Stimulated activated CD8-positive, alpha-beta memory T cell treated with anti-CD3 and anti-CD28 coated beads, Interleukin-15, amount 100 ng/mL, for 1 hour (primary cell): ENCODE results near the gene RECK.

Experiments
- DNase-seq: peaks from one replicate; pipeline ENCODE4 v3.0.0-alpha.2; 2020; ENCODE audit warnings: low read depth

Gene RECK

DNA sequence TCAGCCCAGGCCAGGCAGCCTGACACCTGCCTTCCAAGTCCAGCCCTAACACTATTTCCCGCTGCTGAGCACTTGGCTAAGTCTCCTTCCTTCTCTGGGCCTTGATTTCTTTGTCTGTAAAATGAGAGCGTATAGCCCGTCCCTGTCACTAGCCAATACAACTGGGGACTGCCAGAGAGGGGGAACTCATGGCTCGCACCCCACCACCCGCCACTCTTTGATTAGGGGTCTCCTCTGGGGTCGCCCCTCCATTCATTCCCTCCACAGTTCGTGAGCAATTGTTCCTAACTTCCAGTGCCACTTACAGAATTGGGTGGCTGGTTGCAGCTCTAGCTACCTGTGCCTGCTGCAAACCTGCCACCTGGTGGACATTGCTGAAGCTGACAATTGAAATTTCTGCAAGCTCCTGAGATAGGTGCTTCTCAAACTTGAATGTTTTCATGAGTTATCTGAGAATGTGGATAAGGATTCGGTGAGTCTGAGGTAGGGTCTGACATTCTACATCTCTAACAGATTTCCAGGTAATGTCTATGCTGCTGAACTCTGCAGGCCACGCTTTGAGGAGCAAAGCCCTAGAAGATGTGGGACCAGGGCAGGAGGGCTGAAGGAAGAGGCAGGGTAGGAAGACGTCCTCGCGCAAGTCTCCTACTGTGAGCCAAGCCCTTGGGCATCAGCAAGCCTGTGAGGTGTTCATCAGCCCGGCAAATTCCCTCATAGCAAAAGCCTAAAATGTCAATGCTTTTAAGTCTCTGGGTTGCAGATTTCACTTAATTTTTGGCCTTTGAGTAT, 13.3 kb upstream of the RECK start:
- peak; percentile 35 for DNase-seq

DNA sequence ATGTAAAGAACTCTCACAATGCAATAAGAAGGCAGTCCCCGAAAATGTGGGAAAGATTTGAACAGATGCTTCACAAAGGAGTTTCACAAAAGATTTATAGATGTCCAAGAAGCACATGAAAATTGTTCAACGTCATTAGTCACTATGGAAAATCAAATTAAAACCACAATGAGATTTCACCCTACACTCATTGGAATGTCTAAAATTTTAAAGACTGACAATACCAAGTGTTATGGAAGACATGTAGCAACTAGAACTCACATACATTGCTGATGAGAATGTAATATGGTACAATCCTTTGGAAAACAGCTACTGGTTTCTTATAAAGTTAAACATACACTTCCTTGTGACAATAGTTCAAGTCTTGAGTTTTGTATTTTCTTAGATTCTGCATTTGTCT, 11.0 kb upstream of the RECK start:
- DNase-seq, result no peak

DNA sequence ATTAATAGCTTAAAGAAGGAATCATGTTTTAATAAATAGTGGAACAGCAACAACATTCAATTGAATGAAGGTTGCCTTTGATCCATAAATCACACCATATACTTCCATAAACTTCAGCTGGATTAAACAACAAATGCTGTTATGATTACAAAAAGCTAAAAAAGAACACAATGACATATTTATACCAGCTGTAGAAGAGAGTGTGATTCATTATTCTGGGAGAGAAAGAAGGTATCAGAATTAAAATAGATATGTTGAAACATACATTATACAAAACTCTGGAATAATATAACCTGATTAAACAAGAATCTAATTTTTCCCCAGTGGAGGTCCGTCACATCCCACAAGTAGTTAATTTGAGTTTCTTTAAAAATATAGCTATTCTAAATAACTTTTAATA, 7.5 kb upstream of the RECK start:
- no peak for DNase-seq

DNA sequence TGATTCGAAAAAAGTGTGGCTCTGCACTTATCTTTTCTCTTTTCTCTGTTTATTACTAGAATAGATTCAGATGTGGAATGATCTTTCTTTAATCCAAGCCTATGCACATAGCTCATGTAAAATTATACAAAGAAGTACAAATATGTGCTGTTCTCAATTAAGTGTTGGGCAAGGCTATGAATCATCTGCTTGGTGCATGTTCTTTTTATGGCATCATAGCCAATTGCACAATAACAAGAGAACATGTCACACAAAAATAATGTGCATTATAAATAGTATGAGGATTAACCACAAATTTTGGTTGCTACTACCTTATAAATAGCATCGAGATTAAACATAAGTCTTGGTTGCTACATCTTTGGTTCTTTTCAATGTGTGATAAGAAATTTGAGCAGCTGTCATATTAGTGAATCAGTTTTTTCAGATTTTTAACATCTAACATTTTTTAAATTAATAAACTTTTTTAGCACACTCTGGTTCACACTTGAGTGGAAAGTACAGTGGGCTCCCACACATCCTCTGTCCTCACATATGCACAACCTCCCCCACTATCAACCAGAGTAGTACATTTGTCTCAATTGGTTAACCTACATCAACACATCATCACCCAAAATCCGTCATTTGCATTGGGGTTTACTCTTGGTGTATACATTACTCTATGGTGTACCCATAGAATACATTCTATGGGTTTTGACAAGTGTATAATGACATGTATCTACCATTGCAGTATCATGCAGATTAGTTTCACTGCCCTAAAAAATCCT, 6.8 kb upstream of the RECK start:
- DNase-seq, result no peak

DNA sequence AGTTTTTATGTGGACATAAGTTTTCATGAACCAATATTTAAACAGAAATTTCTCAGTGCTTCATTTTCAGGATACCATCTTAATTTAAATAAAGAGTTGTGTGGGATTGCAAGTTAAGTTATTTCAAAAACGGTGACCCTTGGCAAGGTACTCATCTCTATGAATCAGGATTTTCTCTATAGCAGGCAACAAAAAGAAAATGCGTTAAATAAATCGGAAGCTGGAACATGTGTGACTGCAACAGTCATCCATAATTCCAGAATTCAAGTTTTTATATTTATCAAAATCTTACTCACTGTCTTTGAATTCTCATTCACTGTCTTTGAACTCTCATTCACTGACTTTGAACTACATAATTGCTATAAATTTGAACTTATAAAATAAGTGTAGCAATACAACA, 5.8 kb upstream of the RECK start:
- DNase-seq, result no peak

DNA sequence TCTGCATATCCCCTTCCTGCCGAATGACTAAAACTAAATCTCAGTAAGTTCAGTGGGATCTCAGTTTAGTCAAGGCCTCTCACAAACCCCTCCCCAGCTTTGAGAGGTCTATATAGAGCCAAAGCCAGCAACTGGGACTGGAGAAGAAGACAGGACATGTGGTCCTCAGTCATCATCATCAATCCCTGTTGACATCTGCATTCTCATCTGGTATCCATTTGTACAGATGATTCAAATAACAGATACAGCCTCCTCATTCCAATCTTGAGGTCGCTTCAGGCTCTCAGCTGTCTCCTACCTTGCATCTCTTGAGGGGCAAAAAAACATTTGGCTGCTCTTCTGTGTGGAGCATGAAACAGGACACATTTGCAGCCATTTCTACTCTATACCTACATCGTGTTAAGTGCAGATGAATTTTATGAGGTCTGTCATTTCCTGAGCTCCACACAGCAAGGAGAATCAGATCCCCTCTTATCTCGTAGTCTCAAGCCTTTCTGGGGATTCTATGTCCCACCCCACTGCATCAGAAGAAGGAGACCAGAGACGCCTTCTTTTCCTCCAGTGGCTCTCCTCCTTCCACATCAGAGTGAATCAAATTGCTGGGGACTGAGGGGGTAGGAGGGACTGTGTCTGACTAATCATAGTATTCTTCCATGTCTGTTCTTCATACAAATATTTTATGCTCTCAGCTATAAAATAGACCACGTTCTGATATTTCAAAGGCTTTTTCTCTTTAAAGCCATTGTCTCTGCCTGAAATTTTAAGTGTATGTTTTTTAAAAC, 4.7 kb upstream of the RECK start:
- no peak for DNase-seq

DNA sequence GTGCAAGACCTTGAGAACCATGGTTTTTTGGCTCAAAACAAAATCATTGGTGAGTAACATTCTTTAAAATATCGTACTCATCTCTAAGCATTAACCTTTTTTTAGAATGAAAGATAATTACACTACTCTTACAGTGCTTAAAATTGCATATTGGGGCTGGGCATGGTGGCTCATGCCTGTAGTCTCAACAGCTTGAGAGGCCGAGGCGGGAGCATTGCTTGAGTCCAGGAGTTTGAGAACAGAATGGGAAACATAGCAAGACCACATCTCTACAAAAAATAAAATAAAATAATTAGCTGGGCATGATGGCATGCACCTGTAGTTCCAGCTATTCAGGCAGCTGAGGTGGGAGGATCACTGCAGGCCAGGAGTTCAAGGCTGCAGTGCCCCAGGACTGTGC, 2.9 kb upstream of the RECK start:
- no peak for DNase-seq

DNA sequence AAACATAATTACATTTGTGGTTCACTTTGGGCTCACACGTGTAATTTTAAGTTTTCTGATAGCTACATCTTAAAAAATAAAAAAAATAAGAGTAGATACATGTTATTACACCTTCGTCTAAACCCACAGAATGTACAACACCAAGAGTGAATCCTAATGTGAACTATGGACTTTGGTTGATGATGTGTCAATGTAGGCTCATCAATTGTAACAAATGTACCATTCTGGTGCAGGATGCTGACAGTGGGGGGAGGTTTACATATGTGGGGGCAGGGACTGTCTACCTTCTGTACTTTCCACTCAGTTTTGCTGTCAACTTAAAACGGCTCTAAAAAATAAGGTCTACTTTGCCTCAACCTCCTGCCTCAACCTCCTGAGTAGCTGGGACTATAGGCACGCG, 2.5 kb upstream of the RECK start:
- DNase-seq, result no peak

DNA sequence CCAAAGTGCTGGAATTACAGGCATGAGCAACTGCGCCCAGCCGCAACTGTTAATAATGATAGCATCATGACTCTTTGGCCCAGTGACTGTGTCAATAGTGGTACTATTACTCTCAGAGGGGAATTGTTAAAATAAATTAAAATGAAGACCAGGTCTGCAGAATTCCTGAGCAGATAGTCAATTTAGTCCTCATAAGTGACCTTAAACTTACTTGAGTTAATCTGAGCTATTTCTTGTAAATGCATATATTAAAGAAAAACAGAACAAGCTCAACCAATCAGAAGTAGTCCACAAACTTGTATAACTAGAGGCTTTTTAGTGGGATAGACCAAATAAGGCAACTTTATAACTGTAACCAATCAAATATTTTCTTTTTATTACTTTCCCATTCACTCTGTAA, 1.7 kb upstream of the RECK start:
- DNase-seq, result no peak

DNA sequence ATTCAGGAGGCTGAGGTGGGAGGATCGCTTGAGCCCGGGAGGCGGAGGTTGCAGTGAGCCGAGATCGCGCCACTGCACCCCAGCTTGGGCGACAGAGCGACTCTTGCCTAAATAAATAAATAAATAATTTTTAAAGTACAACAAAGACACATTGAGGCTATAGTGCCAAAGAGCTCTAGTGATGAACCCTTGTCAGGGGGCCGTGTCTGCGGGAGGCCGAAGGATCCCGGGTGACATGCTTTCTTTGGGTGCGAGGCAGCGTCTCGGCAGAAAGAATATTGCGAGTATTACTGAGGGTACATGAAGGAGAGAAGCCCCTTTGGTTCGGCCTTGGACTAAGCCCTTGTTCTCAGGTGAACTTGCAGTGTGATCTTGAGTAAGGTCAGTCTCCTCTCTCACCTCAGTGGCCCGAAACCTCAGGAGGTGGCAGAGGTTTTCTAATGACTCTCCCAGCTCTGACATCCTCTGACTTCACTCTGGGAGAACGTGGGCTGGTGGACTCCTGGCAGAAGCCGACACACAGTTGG, 397 bp upstream of the RECK start:
- no peak for DNase-seq

DNA sequence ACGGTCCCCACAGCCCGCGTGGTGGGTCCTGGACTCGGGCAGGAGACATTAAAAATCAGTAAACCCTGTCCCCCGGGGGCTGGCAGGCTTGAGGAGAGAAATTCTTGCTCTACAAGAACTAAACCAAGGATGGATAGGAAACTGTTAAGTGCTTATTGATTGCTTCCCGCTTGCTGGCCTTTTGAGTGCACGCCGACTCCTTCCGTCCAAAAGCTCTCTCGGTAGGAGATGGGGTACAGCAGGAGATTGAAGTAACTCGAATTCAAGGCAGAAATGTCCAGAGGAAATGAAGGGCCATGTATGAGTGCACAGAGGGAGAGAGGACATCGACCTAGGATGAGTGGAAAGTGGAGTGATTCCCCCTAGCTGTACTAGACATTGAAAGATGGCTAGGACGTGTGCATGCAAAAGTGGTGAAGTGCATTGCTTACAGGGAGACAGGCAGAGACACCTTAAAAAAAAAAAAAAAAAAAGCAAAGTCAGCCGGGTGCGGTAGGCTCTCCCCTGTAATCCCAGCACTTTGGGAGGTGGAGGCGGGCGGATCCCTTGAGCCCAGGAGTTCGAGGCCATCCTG, 923 bp downstream of the RECK start:
- DNase-seq, result no peak

DNA sequence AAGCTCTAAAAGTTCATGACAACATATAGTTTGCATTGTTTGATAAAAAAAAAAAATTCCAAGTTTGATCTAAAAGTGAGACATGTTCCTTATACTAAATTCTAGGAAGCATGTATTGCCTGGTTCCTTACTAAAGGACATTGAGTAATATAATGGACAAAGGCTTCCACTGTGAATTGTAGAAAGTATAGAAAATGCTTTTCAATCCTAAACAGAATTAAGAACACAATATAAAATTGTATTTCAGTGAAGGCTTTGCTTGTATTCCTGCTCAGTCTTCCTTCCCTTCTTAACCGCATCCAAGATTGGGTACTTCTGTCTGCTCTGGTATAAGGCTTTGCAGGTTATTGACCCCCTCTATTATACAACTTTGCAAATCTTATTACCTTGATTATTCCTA, 2.4 kb downstream of the RECK start:
- DNase-seq, result no peak

DNA sequence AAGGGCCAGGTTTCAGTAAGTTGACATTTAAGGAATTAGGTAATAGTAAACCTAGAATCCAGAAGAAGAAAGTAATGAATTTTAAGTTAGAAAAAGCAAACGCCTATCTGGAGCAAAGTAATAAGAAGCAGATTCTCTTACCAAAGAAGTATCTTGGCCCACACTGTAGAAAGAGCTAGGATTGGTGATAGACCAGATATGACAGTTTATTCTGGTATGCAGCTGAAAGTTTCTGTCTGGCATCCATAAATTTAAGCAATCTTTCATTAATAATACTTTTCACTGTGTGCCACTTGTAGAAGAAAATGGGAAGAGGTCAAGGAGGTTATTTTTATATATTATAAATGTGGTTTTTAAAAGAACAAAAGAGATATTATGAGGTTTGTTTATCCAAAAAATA, 3.0 kb downstream of the RECK start:
- DNase-seq, result no peak

DNA sequence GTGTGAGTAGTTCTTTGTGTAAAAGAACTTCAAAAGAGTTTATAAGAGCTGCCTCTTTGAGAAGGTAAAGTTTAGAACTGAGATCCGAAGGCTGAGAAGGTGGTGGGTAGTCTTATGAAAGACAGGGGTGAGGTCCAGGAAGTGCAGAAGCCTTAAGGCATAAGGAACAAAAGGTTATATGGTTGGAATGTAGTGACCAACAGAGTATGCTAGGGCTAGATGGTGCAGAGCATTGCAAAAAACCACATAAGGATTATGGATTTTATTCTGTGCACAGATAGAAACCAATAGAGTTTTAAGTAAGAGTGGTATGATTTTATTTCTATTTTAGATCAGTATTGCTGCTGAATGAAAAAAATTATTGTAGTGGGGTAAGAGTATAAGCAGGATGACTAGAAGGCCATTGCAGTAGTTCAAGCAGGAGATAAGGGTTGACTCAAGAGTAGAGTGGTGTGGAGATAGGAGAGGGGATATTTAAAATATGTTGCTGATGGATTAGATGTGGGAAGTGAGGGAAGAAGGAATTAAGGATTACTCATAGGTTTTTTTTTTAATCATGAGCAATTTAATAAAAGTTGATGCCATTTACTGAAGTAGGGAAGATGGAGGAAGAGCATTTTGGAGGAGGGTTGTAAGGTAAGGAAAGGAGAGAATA, 3.7 kb downstream of the RECK start:
- no peak for DNase-seq

DNA sequence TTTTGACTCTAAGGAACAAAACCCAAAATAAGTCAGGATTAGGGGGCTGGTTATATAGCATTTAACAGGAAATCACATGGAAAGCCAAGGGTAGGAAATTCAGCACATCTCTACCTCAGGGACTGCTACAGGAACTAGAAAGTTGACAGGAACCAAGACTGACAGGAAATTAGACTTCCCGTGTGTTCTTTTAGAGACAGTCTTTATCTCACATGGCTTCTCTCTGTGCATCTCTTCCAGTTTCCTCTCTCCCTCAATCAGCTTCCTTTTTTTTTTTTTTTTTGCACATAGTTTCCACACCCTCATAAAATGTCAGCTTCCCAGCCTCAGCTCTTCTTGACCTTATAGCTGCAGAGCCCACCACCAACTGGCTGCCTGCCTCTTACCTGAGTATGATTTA, 4.8 kb downstream of the RECK start:
- no peak for DNase-seq

DNA sequence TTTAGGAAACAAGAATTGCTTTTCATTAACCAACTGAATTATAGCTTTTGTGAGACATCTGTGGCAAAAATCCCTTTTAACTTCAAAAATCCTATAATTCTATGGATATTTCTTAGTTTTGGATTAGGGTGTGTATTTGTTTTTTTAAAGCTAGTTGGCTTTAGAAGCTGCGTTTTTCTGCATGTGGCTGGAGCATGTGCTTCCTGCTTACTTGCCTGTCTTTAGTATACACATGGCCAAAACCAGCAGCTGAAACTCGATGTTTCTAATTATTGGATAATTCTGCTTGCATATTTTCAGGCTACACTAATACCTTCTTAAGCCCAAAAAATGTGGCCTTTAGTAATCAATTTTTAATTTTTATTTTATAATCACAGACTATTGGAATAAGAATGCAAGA, 8.9 kb downstream of the RECK start:
- DNase-seq, result no peak

DNA sequence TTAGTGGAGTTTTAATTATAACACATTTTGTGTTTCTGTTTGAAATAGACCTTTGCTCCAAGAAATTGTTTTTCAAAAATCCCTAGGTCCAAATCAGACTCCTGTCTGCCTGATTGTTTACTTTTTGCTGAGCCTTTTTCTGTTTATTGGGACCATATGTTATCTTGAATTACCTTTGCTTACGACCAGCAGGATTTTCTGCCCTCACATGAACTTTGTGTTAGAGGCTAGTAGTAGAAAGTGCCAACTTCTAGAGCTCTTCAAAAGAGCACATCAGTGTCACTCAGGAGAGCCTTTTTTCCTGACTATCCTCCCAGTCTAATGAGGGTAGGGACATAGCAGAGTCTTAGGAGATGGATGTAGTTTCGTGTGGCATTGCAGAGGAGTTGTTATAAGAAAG, 10.2 kb downstream of the RECK start:
- DNase-seq, result no peak

DNA sequence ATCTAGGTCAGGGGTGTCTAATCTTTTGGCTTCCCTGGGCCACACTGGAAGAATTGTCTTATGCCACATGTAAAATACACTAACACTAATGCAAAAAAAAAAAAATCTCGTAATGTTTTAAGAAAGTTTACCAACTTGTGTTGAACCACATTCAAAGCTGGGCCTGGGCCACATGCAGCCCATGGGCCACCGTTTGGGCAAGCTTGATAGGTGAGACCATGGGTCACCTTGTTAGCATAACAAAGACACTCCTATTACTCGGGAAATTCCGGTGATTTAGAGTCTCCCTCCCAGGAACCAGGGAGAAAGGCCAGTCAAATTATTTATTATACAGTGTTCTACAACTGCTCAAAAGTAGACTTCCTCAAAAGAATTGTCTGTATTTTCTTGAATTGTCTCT, 12.7 kb downstream of the RECK start:
- DNase-seq, result no peak

DNA sequence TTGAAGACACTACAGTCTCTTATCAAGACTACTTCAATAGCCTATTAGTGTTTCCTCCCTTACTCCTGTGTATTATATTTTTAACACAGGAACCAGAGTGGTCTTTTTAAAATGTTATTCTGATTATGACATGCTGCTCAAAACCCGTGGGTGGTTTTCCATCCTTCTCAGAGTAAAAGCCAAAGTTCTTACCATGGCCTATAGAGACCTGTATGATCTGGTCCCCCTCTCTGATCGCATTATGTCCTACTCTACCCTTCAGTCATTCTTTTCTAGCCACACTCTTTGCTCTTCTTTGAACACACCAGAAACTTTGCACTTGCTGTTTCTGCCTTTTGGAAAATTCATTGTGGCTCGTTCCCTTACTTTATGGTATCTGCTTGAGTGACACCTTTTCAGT, 13.8 kb downstream of the RECK start:
- no peak for DNase-seq

DNA sequence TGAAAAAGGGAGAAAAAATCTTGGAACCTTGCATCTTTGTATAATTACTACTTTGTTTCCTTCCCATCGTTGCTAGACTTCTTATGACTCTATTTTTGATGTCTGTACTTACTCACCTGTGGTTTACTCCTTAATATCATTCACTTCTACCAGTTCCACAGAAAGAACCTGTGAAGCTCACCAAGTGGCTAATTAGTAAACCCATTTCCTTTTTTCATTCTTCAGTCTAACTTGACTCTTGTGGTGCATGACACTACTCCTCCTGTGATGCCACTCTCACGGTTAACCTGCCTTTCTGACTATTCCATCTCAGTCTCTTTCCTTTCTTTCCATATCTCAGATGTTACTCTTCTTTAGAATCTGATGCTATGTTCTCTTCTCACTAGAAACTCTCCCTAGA, 14.6 kb downstream of the RECK start:
- no peak for DNase-seq

DNA sequence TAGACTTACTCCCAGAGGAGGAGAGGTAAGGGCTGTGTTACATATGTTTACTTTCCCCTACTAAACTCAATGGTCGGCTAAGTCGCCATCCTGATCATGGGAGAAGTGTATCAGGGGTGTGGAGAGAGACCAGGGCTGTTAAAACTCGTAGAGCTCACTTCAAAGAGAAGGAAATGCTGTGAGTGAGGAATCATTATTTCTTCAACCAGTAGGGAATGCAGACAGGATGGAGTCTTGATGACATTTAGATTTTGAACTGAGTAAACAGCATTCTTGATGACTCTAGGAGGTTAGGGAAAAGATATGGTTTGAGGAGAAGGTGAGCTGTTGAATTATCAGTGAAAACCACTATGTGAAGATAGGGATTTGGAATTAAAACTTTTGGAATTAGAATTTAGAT, 17.3 kb downstream of the RECK start:
- DNase-seq, result no peak

DNA sequence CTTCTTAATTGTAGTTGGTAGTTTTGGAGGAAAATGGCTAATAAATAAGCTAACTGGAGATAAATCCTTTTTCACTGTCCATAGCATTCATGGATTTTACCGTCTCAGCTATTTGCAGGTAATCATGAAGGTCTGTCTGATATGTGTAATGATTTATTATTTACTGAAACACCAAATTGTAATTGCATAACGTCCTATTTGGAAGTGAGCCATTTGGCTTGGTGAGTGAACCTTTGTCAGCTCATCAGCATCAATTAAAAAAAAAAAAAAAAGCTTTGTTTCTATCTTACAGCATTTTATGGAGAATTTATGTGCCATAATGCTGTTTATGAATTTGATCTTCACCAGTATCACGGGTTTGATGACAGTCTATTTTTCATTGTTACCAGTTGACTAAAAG, 20.2 kb downstream of the RECK start:
- no peak for DNase-seq
